Esophagus squamous epithelium (tissue), 4 donors: ENCODE results near the gene CMC2.

Experiments
- POLR2A ChIP-seq, 4 donors: fragments of 450-650 bp; IDR thresholded peaks; one replicate each; pipeline ENCODE4 v1.6.1; 2017; ENCODE audit warnings: antibody characterized with exemption in 4 of 4, mild to moderate bottlenecking in 4 of 4, moderate library complexity in 3 of 4
- TF ChIP-seq, protein P1 (sequence below), 6 experiments: fragments of 450-650 bp in 4 of 6; fragments of 200-600 bp in 2 of 6; sonication (generic) in 2 of 6; IDR thresholded peaks; one replicate each; pipeline ENCODE4 v1.5.1; 2016 to 2019; ENCODE audit warnings: antibody characterized with exemption in 6 of 6, mild to moderate bottlenecking in 4 of 6, moderate library complexity in 4 of 6

DNA sequence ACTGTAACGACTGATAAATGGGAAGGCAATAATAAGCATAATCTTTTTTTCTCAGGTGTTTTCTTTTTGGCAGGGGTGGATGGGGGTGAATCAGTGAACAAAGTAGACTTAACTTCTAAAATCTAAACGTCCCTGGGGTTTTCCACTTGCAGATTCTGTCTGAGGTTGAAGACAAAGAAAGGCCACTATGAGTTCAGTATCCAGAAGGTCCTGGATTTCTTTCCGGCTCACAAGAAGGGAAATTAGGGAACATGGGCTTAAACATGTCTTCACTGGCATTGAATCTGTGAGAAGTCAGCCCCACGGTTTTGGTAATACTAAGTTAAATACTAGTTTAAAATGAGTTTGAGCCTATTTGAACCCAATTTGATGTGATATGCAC lies 67.8 kb downstream of the CMC2 start:
- TF ChIP-seq, protein P1, sequence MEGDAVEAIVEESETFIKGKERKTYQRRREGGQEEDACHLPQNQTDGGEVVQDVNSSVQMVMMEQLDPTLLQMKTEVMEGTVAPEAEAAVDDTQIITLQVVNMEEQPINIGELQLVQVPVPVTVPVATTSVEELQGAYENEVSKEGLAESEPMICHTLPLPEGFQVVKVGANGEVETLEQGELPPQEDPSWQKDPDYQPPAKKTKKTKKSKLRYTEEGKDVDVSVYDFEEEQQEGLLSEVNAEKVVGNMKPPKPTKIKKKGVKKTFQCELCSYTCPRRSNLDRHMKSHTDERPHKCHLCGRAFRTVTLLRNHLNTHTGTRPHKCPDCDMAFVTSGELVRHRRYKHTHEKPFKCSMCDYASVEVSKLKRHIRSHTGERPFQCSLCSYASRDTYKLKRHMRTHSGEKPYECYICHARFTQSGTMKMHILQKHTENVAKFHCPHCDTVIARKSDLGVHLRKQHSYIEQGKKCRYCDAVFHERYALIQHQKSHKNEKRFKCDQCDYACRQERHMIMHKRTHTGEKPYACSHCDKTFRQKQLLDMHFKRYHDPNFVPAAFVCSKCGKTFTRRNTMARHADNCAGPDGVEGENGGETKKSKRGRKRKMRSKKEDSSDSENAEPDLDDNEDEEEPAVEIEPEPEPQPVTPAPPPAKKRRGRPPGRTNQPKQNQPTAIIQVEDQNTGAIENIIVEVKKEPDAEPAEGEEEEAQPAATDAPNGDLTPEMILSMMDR (IDR thresholded peaks at IDR 0.05), result no peak
- no peak for TF ChIP-seq POLR2A (IDR thresholded peaks at IDR 0.05)
